Measurements from ENCODE around the gene C1QTNF3. TPM values are rescaled to one million over a fixed set of nuclear protein-coding genes. Genes with fewer than 3 reads are reported as not detected.

Gene C1QTNF3
- total and polyA plus RNA-seq, 9 donors, result 2.8 to 17.9 (median 4.4) TPM

GRCh38 chr5:34053571-34054399 lies 10.8 kb upstream of the C1QTNF3 start:
- TF ChIP-seq POLR2A (IDR thresholded peaks at IDR 0.05) (no peak), CTCF (IDR thresholded peaks at IDR 0.05) (no peak), EP300 (IDR thresholded peaks at IDR 0.05) (no peak)
- H3K4me1 ChIP-seq (ENCODE audit: insufficient read depth), result no peaks in the 10 kb centered on the region
- no peak for DNase-seq
- intact Hi-C loops (cut with DNase I), result no loop called here
- H3K27me3 ChIP-seq, result no peaks in the 10 kb centered on the region
- WGBS, 3 donors, result 71 to 81% (median 72%) methylated on average over 5 of the region's 5 CpGs
- H3K36me3 ChIP-seq, result no peaks in the 10 kb centered on the region
- no peak overlapping the region for H3K27ac ChIP-seq
- H3K9me3 ChIP-seq, result no peaks in the 10 kb centered on the region
- no peak overlapping the region for H3K4me3 ChIP-seq

GRCh38 chr5:34053133-34053532 lies 10.1 kb upstream of the C1QTNF3 start:
- no peak for TF ChIP-seq EP300 (IDR thresholded peaks at IDR 0.05)
- no peak for TF ChIP-seq POLR2A (IDR thresholded peaks at IDR 0.05)
- no peak for TF ChIP-seq CTCF (IDR thresholded peaks at IDR 0.05)
- 9 to 79% (median 70%) methylated on average over 2 of the region's 2 CpGs for WGBS, 3 donors

GRCh38 chr5:34051374-34051980 lies 8.5 kb upstream of the C1QTNF3 start:
- Histone ChIP-seq H3K27ac (no peak overlapping the region), H3K9me3 (no peaks in the 10 kb centered on the region), H3K4me1 (ENCODE audit: insufficient read depth) (no peaks in the 10 kb centered on the region), H3K4me3 (no peak overlapping the region), H3K36me3 (no peaks in the 10 kb centered on the region), H3K27me3 (no peaks in the 10 kb centered on the region)
- no peak for DNase-seq
- 88 to 93% (median 89%) methylated on average over 4 of the region's 4 CpGs for WGBS, 3 donors
- no peak for TF ChIP-seq POLR2A (IDR thresholded peaks at IDR 0.05)
- TF ChIP-seq CTCF (IDR thresholded peaks at IDR 0.05), result no peak
- no peak for TF ChIP-seq EP300 (IDR thresholded peaks at IDR 0.05)
- intact Hi-C loops (cut with DNase I), result no loop called here

More at GRCh38 chr5:34053133-34053532, 10.1 kb upstream of the C1QTNF3 start:
- Histone ChIP-seq H3K4me1 (ENCODE audit: insufficient read depth) (no peaks in the 10 kb centered on the region), H3K4me3 (no peak overlapping the region), H3K27ac (no peak overlapping the region), H3K9me3 (no peaks in the 10 kb centered on the region), H3K36me3 (no peaks in the 10 kb centered on the region), H3K27me3 (no peaks in the 10 kb centered on the region)
- intact Hi-C loops (cut with DNase I), result no loop called here
- no peak for DNase-seq

GRCh38 chr5:34047774-34048572 lies 5.0 kb upstream of the C1QTNF3 start:
- Histone ChIP-seq H3K4me3 (no peak overlapping the region), H3K27ac (no peak overlapping the region)

More at GRCh38 chr5:34047774-34048572, 5.0 kb upstream of the C1QTNF3 start:
- Histone ChIP-seq H3K4me1 (ENCODE audit: insufficient read depth) (peaks cover 5% of the 10 kb centered on the region), H3K9me3 (no peaks in the 10 kb centered on the region), H3K27me3 (no peaks in the 10 kb centered on the region), H3K36me3 (no peaks in the 10 kb centered on the region)
- no peak for TF ChIP-seq EP300 (IDR thresholded peaks at IDR 0.05)
- intact Hi-C loops (cut with DNase I), result no loop called here
- no peak for DNase-seq
